PC-3 (cell line): ENCODE measurements around the gene LRP5.

Experiments used
- EZH2 ChIP-seq: fragments of 300-600 bp; sonication (generic); IDR thresholded peaks from one replicate; pipeline ENCODE4 v1.6.1; 2017; ENCODE audit warnings: antibody characterized with exemption, mild to moderate bottlenecking, low read length; ENCODE audit not compliant: unreplicated experiment
- EZH2phosphoT487 ChIP-seq: fragments of 300-600 bp; sonication (generic); IDR thresholded peaks from 2 replicates; pipeline ENCODE4 v1.6.1; 2018; ENCODE audit warnings: mild to moderate bottlenecking, antibody characterized with exemption, low read length, borderline replicate concordance
- TF ChIP-seq, protein P1 (sequence below): fragments of 300-600 bp; sonication (generic); conservative IDR thresholded peaks from 2 replicates; pipeline ENCODE4 v1.5.1; 2017; ENCODE audit warnings: antibody characterized with exemption, low read depth, mild to moderate bottlenecking, low read length

GRCh38 chr11:68498321-68498720 is 185.9 kb downstream of the LRP5 start:
- TF ChIP-seq, protein P1, sequence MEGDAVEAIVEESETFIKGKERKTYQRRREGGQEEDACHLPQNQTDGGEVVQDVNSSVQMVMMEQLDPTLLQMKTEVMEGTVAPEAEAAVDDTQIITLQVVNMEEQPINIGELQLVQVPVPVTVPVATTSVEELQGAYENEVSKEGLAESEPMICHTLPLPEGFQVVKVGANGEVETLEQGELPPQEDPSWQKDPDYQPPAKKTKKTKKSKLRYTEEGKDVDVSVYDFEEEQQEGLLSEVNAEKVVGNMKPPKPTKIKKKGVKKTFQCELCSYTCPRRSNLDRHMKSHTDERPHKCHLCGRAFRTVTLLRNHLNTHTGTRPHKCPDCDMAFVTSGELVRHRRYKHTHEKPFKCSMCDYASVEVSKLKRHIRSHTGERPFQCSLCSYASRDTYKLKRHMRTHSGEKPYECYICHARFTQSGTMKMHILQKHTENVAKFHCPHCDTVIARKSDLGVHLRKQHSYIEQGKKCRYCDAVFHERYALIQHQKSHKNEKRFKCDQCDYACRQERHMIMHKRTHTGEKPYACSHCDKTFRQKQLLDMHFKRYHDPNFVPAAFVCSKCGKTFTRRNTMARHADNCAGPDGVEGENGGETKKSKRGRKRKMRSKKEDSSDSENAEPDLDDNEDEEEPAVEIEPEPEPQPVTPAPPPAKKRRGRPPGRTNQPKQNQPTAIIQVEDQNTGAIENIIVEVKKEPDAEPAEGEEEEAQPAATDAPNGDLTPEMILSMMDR: no peak
- TF ChIP-seq EZH2 (no peak), EZH2phosphoT487 (no peak)
